GM10847 (cell line): ENCODE data around the gene SRPK3.

ENCODE experiments used
- POLR2A ChIP-seq: IDR thresholded peaks from 2 replicates; pipeline ENCODE4 v1.6.1; 2011; ENCODE audit not compliant: insufficient read length; ENCODE audit errors: extremely low read depth

SRPK3 gene

GRCh38 chrX:153776611-153777045, 4.2 kb upstream of the SRPK3 start:
- no peak for TF ChIP-seq POLR2A

- TF ChIP-seq POLR2A, result no peak
Measured at GRCh38 chrX:153777261-153778090, 3.4 kb upstream of the SRPK3 start.

- no peak for TF ChIP-seq POLR2A
Measured at GRCh38 chrX:153778181-153778580, 2.7 kb upstream of the SRPK3 start.

GRCh38 chrX:153778684-153779101, 2.1 kb upstream of the SRPK3 start:
- TF ChIP-seq POLR2A, result no peak

GRCh38 chrX:153779891-153780677, 757 bp upstream of the SRPK3 start:
- no peak for TF ChIP-seq POLR2A

- no peak for TF ChIP-seq POLR2A
Measured at GRCh38 chrX:153781428-153782047, 697 bp downstream of the SRPK3 start.

- no peak for TF ChIP-seq POLR2A
Measured at GRCh38 chrX:153782313-153782712, 1.5 kb downstream of the SRPK3 start.

- no peak for TF ChIP-seq POLR2A
Measured at GRCh38 chrX:153782871-153783270, 2.0 kb downstream of the SRPK3 start.

- TF ChIP-seq POLR2A, result no peak
Measured at GRCh38 chrX:153783378-153784013, 2.7 kb downstream of the SRPK3 start.

- no peak for TF ChIP-seq POLR2A
Measured at GRCh38 chrX:153784325-153784967, 3.6 kb downstream of the SRPK3 start.

- no peak for TF ChIP-seq POLR2A
Measured at GRCh38 chrX:153786669-153787068, 5.8 kb downstream of the SRPK3 start.

- no peak for TF ChIP-seq POLR2A
Measured at GRCh38 chrX:153789654-153790053, 8.8 kb downstream of the SRPK3 start.

- no peak for TF ChIP-seq POLR2A
Measured at GRCh38 chrX:153791104-153791852, 10.4 kb downstream of the SRPK3 start.

GRCh38 chrX:153792368-153792767, 11.5 kb downstream of the SRPK3 start:
- TF ChIP-seq POLR2A, result no peak
